HEK293T (cell line): ENCODE results near the gene C20orf141.

ENCODE experiments used
- ARNT ChIP-seq: fragments of 450-650 bp; IDR thresholded peaks from 2 replicates; pipeline ENCODE4 v1.6.1; 2017; ENCODE audit warnings: mild to moderate bottlenecking
- BHLHE40 ChIP-seq: fragments of 450-650 bp; IDR thresholded peaks from 2 replicates; pipeline ENCODE4 v1.6.1; 2016; ENCODE audit warnings: mild to moderate bottlenecking, moderate library complexity, borderline replicate concordance
- CTBP1 ChIP-seq: fragments of 450-650 bp; IDR thresholded peaks from 2 replicates; pipeline ENCODE4 v1.6.1; 2016; ENCODE audit warnings: borderline replicate concordance
- ELF4 ChIP-seq: fragments of 450-650 bp; IDR thresholded peaks from 2 replicates; pipeline ENCODE4 v1.6.1; 2017; ENCODE audit warnings: antibody characterized with exemption
- FOXM1 ChIP-seq: fragments of 450-650 bp; IDR thresholded peaks from 2 replicates; pipeline ENCODE4 v1.6.1; 2017; ENCODE audit warnings: mild to moderate bottlenecking, borderline replicate concordance
- PKNOX1 ChIP-seq: fragments of 450-650 bp; IDR thresholded peaks from 2 replicates; pipeline ENCODE4 v1.6.1; 2016
- SUZ12 ChIP-seq: fragments of 450-650 bp; IDR thresholded peaks from 2 replicates; pipeline ENCODE4 v1.6.1; 2016; ENCODE audit warnings: mild to moderate bottlenecking

- no peak for TF ChIP-seq FOXM1
- TF ChIP-seq SUZ12: no peak
- no peak for TF ChIP-seq CTBP1
- TF ChIP-seq ARNT: no peak
- no peak for TF ChIP-seq BHLHE40
- no peak for TF ChIP-seq ELF4
- TF ChIP-seq PKNOX1: no peak
These were observed 2.6 kb upstream of the C20orf141 start for GRCh38 chr20:2812189-2812588.
